Left lobe of liver (tissue), 2 donors: Measurements from ENCODE around the gene FTSJ1. TPM values are rescaled to one million over a fixed set of nuclear protein-coding genes. Genes with fewer than 3 reads are reported as not detected.
"Not testable (repeated sequence)": the region's sequence is repeated elsewhere in the genome, so short reads cannot be mapped to it uniquely, and the experiment has no call there.

Experiments
- ATAC-seq: fragments of 200-7000 bp; cut with Tn5 transposase; one replicate; pipeline ENCODE4 v1.9.1; 2020; ENCODE audit warnings: mild to moderate bottlenecking, moderate library complexity
- DNase-seq: peaks from one replicate; pipeline ENCODE4 v3.0.0-alpha.2; 2020; ENCODE audit warnings: low spot score
- total RNA-seq: library from RNA; stranded (reverse); gene quantifications from one replicate; pipeline ENCODE4 v1.2.1, GENCODE V29; 2021
- donor health status: DM: no; HTN: no; CAD: no; lungs with moderate emphysema.
- donor health status: DM: no; HTN: yes; CAD: no.

FTSJ1 gene, protein sequence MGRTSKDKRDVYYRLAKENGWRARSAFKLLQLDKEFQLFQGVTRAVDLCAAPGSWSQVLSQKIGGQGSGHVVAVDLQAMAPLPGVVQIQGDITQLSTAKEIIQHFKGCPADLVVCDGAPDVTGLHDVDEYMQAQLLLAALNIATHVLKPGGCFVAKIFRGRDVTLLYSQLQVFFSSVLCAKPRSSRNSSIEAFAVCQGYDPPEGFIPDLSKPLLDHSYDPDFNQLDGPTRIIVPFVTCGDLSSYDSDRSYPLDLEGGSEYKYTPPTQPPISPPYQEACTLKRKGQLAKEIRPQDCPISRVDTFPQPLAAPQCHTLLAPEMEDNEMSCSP
- total RNA-seq: 15.6 TPM

DNA sequence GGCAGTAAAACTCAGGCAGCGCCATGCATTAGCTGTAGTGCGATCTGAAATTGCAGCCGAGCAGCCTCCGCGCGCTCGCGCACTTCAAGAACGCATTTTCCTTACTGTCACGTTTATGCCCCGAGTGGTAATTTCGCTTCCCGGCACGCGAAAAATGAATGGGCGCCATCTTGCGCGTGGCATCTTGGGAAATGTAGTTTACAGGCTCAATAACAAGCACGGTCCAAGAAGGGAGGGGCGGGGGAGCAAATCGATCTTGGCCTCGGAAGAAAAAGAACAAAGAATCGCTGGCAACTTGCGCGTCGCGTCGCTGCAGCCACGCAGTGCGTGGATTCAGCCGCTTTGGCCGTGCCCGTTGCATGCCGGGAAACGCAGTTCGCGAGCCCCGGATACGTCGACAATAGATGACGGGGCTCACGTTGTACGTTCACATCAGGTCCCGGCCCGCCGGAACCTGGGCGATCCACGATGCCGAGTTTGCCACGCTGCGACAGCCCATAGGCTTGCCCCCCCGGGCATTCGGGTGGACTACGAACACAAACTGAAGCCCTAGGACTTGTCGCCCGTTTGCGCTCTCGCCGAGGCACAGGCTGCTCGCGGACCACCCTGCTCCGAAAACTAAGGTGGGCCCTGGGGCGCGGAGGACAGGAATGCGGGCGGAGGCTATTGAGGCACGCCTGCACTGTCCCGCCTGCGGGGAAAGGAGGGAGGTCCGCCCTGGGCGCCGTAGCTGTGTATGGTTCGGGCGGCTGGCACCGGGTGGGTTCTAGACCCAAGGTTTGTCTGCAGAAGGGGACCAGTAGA is at the start of gene FTSJ1:
FTSJ1 (plus strand) TSS at position 426 of the 804 bp plus-strand sequence. CDS start 1,849 bp downstream, outside the sequence.
- ATAC-seq (peak; percentile 94), DNase-seq (peak; percentile 91)

DNA sequence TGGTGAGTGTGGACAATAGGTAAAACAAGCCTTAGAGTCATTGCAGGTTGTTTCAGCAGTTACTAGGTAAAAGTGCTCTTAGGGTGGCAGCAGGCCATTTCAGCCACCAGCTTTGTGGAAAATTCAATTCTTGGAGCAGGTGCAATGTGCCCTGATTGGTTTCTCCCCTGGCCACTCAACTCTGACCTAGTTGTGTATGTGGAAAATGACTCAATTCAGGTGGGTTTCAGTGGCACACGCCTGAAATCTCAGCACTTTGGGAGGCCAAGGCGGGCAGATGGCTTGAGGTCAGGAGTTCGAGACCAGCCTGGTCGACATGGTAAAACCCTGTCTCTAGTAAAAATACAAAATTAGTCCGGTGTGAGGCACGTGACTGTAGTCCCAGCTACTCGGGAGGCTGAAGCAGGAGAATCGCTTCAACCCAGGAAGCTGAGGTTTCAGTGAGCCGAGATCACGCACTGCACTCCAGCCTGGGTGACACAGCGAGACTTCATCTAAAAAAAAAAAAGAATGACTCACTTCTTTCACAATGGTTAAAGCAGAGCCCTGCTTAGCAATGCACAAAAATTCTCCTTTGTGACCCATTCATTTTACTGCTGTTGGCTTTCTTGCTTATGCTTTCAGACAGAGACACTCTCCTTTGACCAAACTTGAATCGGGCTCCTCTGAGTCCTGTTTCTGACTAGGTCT is 48.8 kb upstream of the FTSJ1 start:
- DNase-seq, ATAC-seq: not testable (repeated sequence)

DNA sequence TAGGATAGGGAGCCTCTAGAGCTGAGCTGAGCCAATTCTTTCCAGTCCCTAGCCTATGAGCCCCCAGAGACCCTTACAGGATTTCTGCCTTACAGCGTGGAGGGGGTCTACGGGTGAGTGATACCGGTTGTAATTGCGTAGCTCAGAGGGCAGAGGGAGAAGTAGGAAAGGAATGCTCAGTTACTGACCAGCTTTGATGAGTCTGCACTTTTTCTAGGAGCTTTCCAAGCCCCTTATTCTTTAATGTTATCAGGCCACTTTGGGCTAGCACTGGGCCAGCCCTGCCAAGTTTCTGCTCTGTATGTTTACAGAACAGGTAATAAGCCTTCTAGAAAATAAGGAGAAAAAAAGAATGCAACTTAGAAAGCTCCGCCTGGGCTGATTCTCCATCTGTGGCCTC is 46.4 kb upstream of the FTSJ1 start:
- DNase-seq, ATAC-seq: not testable (repeated sequence)

DNA sequence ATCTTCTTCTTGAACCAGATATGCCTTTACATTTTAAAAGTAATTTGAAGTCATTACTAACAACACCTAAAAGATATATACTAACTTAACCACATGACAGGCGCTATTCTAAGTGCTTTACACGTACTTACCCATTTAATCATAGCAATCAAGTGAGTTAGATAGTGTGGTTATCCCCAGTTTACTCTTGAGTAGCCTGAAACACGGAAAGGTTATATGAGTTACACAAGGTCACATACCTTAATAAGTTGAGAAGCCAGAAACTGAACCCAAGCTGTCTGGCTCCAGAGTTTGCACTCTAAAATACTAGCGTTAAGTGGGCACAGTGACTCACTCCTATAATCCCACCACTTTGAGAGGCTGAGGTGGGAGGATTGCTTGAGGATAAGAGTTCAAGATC is 45.8 kb upstream of the FTSJ1 start:
- not testable (repeated sequence) for ATAC-seq, DNase-seq

DNA sequence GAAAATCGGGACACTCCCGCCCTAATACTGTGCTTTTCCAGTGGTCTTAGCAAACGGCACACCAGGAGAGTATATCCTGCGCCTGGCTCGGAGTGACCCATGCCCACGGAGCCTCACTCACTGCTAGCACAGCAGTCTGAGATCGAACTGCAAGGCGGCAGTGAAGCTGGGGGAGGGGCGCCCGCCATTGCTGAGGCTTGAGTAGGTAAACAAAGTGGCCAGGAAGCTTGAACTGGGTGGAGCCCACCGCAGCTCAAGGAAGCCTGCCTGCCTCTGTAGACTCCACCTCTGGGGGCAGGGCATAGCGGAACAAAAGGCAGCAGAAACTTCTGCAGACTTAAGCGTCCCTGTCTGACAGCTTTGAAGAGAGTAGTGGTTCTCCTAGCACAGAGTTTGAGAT is 42.3 kb upstream of the FTSJ1 start:
- not testable (repeated sequence) for DNase-seq, ATAC-seq

DNA sequence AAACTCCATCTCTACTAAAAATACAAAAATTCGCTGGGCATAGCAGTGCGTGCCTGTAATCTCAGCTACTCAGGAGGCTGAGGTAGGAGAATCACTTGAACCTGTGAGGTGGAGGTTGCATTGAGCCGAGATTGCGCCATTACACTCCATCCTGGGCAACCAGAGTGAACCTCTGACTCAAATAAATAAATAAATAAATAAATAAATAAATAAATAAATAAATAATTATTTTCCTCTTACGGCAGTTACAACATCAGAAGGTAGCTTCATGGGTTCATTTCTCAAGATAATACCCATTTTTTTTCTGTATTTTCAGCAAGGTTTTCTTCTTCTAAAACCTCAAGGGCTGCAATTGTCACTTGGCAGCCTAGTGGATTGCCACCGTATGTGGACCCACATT is 28.8 kb upstream of the FTSJ1 start:
- not testable (repeated sequence) for ATAC-seq, DNase-seq

DNA sequence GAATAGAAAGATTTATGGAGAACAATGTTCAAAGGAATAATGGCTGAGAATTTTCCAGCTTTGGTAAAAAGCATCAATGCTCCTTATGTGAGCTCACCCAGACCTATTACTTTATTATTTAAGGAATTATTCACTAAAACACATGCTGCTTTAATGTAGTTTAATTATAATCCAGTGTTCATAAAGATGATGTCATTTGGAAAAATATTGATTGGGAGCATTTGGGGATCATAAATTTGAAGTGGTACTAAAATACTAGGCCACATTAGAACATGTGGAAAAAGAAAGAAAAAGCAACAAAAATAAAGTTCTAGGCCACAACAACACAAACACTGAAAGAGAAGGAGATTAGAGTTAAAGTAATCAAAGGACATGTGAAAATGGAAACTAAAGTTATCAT is 25.9 kb upstream of the FTSJ1 start:
- DNase-seq (no peak), ATAC-seq (no peak)

DNA sequence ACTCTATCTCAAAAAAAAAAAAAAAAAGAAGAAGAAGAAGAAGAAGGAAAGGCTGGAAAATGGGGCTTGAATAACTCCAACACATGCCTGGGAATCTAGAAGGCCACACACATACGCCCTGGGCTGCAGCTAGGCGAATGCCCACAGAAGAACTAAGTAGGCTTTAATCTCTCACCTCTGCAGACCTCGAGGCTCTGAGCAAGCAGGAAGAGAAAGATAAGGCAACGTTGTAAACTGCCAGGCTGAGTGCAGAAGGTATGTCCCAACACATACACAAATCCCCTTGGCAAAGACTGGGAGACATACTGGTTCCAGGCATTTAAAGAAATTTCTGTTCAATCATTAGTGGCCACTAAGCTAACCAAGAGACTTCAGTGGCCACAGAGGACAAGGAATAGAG is 24.3 kb upstream of the FTSJ1 start:
- ATAC-seq: no peak
- DNase-seq: no peak

DNA sequence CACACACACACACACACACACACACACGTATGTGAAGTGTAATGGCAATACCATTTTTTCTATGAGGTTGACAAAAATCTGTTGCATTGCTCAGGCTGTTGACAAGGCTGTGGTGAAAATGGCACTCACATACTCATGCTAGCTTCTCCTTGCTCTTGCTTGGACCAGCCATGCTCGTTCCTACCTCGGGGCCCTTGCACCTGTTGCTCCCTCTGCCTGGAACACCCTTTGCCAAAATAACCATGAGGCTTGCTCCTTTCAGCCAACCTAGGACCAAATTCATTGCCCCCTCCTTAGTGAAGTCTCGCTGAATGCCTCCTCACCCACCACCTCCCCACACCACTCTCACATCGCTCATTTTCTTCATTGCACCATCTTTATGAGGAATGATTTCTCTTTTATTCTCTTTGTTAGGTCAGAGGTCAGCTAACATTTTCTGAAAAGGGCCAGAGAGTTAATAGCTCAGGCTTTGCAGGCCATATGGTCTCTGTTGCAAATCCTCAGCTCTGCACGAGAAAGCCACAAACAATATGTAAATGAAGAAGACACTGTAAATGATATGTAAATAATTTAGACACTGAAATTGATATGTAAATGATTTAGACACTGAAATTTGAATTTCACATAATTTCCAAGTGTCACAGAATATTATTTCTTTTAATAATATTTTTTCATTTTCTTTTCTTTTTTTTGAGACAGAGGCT is 19.2 kb upstream of the FTSJ1 start:
- no peak for DNase-seq
- no peak for ATAC-seq

DNA sequence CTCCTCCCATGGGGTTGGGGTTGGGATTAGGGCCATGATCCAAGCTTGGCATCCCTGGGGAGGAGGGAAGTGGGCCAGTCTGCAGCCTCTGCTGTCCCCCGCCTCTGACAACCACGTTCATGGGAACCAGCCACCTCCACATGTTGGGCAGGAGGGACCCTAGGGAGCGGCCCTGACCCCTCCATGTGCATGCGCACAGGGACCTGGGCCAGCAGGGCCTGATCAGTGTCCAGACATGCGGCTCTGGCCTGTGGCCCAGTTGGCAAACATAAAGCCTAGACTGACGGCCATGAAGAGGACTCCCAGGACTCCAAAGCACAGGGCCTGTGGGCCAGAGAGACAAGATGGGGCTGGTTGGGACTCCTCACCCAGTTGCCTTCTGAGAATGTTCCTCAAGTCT is 17.3 kb upstream of the FTSJ1 start:
- peak; percentile 70 for ATAC-seq
- no peak for DNase-seq

DNA sequence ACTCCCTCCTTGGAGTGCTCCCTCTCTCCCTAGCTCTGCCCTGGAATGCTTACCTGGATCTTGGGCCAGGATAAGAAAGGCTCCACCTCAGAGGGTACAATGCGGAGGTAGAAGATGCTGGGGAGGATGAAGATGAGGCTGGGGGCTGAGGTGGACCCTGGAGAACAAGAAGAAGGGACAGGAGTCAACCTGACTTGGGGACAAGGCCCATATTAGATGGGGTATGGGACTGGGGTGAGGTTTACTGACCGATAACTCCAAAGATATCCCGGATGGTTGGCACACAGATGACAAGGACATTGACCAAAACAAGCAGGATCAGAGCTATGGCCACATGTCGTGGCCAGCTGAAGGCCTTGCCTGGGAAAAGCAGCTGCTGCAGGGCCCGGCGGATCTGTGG is 16.5 kb upstream of the FTSJ1 start:
- ATAC-seq (no peak), DNase-seq (no peak)

DNA sequence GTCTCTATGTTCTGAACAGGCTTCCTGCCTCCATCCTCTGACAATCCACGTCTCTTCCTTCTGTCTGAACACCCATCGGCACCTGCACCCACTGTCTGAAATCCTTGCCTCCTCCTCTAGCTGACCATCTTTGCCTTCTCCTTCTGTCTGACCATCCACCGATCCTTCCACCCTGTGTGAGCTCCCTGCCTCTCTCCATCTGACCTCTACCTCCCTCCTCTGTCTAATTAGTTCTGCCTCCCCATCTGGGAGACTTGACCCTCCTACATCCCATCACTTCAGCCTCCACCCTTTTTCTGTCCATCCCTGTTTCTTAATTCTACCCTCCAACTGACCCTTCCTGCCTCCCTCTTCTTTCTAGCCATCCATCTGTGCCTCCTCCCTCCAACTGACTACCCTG is 16.0 kb upstream of the FTSJ1 start:
- DNase-seq: no peak
- no peak for ATAC-seq

DNA sequence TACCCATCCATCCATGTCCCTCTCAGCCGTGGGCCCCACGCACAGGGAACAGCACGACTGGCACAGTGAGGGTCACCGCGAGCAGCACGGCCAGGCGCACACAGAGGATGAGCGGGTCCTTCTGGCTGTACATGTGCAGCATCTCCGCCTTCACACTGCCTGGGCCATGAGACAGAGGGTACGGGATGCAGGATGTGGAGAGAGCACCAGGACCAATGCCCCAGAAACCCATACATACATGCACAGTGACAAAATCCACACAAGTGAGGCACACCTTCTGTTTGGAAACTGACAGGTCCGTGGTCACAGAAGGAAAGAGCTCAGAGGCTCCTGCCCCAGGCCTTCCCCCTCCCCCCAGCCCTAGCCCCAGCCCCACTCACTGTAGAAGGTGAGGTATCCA is 15.4 kb upstream of the FTSJ1 start:
- no peak for ATAC-seq

DNA sequence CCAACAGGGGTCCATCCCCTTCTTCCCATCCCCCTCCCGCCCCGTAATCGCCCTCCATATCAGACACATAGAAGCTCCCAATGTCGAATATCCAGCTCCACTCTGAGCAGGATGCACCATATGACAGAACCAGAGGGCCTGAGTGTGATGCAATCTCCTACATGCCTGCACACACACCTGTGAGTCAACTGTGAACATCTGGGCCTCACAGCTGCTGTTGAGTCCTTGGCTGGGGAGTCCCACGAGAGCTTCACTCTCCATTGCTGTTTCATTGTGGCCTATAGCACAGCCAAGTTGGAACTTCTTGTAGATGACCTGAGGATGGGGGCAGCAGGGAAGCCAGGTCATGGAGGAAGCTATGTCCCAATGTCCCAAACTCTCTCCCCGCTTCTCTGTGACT is 14.2 kb upstream of the FTSJ1 start:
- ATAC-seq (no peak), DNase-seq (no peak)

More for the DNA sequence above, 15.4 kb upstream of the FTSJ1 start:
- DNase-seq: no peak

DNA sequence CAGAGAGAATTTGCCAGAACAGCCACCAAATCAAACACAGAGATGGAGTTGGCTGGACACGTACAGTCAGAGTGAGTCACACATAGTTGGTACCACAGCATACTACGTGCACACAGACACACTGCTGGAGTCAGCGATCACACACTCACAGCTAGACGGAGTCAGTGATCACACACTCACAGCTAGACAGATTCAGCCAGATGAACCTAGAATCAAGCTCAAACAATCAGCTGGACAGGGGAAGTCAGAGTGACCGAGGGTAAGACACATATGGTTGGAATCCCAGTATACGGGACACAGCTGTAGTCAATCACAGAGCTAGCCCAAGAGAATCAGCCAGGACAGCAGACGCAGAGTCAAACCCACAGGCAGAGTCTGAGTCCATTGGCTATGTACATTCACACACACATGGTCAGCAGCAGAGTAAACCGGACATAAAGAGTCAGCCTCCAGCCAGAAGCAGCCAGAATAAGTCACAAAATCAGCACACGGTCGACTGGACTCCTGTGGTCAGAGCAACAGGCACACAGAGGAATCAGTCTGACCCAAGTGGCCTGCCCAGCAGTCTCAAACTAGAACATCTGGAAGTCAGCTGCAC is 10.6 kb upstream of the FTSJ1 start:
- ATAC-seq (no peak), DNase-seq (no peak)

DNA sequence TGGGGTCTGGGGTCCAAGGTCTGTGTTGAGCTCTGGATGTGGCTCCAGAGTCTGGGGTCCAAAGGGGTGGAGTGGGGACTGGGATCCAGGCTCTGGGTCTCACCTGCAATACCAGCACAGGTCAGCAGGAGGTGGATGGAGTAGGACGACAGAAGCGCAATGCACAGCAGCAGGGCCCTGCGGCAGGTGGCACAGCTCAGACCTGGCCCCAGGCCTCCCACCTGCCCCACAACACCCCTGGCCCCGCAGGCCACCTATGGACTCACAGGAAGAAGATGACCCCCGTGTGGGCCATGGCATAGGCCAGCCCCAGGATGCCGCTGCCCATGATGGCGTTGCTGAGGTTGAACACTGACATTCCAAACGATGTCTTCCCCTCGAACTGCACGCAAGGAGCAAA is 9.3 kb upstream of the FTSJ1 start:
- DNase-seq: no peak
- ATAC-seq: no peak

DNA sequence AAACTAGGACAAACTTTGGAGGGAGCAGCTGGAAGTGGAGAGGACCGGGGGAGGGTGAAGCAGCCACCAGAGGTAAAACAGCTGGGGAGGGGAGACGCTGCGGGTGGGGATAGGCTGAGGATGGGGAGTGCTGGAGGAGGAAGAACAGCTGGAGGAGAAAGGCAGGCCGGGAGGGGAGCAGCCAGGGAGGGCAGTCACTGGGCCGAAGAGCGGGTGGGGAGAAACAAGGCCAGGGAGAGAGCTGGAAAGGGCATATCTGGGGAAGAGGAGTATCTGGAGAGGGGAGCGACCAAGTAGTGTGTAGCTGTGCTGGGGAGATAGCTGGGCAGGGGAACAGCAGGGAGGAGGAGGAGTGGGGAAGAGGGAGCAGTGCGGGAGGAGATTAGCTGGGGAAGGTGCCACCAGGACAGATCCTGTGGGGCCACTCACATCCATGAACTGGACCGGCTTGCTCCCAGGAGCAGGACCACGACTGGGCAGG is 8.7 kb upstream of the FTSJ1 start:
- DNase-seq (no peak), ATAC-seq (no peak)

DNA sequence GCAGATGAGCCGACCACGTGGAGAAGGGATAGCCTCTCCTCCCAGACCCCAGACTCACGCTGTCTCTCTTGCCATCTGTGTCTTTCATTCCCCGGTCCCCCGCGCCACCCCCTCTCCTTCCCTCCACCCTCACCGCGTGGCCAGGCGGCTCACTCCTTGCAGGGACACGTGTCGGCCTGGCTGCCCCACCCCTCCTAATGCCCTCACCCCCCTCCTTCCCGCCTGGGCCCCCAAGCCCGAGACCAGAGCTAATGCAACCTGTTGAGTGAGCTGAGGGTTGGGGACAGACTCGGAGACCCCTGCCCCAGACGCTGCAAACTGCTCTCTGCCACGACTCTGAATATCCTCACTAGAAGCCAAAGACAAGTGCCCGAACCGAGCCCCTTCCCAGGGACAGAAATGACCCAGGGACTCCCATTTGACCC is 7.7 kb upstream of the FTSJ1 start:
- ATAC-seq (no peak), DNase-seq (no peak)

DNA sequence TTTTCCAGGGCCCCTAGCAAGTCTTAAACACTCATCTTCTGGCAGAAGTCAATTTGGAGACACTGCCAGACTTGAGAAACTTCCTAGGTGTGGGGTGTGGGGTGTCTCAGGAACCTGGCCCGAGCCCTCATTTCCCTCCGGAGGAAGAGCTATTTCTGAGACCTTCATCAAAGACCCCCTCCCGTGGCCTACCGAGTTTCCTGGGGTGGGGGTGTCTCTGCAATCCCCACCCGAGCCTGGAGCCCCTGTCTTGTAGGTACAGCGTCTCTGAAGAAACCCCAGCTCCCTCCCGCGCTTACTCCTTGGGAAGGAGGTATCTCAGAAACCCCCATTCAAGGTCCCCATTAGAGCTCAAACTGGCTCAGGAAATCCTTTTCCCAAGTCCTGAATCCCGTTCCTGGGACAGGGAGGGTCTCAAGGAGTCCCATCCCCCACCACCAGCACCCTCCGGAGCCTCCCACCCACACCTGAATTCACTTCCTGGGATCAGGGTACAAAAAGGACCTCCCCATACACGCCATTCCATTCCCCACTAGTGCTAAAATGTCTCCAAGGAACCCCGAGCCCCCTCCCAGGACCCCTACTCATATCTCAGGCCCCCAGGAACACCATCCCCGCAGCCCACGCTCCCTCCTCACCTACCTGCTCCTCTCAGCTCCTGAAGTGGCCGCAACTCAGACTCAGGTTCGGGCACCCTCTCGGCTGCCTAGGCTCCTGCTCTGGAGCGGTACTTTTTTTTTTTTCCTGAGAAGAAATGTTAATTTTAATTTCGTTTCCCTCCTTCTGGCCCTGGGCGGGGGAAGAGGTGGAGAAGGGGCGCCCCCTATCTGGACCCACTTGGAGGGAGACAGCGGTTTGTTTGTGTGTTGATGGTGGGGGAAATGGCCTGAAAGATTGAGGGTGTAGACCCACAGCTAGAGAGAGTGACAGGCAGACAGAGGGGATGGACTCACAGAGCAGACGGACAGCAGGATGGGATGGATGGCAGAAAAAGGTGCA is 7.0 kb upstream of the FTSJ1 start:
- no peak for DNase-seq
- no peak for ATAC-seq
